ENCODE data around the gene RAPGEF2.
"Not testable (repeated sequence)": the region's sequence is repeated elsewhere in the genome, so short reads cannot be mapped to it uniquely, and the experiment has no call there.

RAPGEF2 gene

DNA sequence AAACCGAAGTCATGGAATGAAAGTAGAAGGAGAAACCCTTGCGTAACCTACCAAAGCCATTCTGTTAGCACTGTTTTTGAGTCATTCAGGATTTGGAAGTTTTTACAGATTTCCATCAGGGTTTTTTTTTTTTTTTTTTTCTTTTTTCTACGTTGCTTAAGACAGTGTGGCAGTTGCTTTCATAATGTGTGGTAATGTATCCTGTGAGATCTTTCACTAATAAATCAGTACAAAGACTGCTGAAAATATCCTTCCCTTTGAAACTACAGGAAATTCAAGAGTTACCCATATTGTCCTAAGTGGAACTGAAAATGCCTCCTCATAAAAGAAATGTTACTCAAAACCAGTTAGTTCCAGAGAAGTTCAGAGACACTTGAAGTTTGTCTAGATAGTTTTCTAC, 137.8 kb downstream of the RAPGEF2 start:
- DNase-seq (ENCODE audit: low read depth), result peak; percentile 49

DNA sequence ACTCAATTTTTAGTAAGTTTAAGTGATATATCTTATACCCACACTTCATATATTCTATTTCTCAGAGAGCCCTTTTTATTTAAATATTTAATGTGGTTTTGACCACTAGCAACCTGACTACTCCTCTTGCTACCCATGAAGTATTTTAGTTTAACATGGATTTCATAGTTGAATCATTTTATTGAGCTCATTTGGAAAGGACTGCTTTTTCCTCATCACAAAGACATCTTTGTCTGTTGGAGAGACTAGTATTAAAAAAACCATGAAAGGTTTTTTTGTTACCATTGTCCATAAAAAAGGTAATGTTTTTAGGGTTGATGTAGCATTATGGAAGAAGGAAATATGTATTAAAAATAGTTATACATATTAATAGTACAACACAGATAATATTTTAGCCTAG, 139.5 kb downstream of the RAPGEF2 start:
- DNase-seq (ENCODE audit: low read depth), result no peak

DNA sequence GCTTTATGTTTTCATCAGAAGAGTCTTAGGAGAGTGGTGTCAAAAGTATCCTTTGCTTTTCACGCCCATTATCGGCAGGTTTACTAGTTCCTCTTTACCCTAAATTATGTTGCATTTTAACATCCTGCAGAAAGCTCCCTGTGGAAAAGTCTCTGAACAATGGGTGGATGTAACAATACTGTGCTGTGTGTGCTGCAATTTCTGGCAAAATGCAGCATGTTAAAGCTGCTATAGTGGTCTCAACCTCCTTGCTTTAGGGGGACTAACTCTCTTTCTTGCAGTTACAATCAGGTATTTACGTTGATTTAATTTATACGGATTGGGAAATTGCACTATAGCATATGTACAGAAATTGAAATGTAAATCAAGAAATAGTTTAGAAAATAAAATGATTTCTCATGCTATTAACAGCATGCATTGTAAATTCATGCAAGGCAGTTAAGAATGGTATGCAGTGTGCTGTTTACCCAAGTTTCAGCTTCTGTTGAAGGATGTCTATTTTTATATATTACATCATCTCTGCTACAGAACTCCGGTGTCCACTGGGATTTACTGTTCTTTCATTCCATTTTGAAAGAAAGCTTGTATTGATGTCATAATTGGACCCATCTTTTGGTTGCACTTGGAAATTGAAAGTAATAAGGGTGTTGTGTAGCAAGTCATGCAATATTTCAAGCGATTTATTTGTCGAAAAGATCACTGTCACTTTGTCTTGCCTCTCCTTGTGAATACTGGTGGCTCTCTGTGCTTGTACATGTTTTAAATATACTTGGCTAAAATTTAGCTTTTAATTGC, 145.7 kb downstream of the RAPGEF2 start:
- DNase-seq (ENCODE audit: low read depth), result peak; percentile 35

DNA sequence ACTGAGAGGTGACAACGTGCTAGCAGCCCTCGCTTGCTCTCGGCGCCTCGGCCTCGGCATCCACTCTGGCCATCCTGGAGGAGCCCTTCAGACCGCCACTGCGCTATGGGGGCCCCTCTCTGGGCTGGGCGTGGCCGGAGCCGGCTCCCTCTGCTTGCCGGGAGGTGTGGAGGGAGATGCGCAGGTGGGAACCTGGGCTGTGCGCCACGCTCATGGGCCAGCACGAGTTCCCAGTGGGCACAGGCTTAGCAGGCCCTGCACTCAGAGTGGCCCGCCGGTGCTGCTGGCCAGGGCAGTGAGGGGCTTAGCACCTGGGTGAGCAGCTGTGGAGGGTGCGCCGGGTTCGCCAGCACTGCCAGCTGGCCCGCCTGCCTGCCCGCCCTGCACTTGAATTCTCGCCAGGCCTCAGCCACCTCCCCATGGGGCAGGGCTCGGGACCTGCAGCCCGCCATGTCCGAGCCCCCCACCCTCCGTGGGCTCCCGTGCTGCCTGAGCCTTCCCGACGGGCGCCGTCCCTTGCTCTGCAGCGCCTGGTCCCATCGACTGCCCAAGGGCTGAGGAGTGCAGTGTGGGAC, 148.0 kb downstream of the RAPGEF2 start:
- DNase-seq (ENCODE audit: low read depth), result no peak

DNA sequence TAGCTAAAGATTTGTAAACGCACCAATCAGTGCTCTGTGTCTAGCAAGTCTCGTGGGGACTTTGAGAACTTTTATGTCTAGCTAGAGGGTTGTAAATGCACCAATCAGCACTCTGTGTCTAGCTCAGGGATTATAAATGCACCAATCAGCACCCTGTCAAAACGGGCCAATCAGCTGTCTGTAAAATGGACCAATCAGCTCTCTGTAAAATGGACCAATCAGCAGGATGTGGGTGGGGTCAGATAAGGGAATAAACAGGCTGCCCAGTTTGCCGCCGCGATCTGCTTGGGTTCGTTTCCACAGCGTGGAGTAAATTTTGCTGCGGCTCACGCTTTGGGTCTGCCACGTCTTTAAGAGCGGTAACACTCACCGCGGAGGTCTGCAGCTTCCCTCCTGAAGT, 148.7 kb downstream of the RAPGEF2 start:
- DNase-seq (ENCODE audit: low read depth), result not testable (repeated sequence)

DNA sequence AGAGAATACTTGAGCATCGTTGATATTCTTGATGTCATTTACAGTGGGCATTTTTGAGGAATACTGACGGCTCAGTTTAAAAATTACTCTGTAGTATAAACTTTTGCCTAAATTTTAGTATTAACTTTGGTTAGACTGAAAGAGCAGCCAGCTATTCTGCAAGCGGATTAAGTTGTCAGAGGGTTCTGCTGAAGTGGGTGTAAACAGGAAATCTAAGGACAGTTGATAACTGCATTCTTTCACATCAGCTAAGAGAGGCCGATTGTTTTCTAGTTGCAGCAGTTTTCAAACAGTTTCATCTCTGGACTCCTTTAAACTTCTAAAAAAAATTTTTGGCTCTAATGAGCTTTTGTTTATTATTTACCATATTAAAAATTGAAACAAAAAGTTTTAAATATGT, 149.6 kb downstream of the RAPGEF2 start:
- no peak for DNase-seq (ENCODE audit: low read depth)

DNA sequence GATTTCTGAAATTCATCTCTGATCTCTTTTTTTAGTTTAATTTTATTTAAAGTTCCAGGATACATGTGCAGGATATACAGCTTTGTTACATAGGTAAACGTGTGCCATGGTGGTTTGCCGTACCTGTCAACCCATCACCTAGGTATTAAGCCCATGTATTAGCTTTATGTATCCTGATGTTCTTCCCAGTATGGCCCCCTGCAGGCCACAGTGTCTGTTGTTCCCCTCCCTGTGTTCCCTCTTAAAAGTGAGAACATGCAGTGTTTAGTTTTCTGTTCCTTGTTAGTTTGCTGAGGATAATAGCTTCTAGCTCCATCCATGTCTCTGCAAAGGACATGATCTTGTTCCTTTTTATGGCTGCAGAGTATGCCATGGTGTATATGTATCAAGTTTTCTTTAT, 153.2 kb downstream of the RAPGEF2 start:
- DNase-seq (ENCODE audit: low read depth), result no peak

DNA sequence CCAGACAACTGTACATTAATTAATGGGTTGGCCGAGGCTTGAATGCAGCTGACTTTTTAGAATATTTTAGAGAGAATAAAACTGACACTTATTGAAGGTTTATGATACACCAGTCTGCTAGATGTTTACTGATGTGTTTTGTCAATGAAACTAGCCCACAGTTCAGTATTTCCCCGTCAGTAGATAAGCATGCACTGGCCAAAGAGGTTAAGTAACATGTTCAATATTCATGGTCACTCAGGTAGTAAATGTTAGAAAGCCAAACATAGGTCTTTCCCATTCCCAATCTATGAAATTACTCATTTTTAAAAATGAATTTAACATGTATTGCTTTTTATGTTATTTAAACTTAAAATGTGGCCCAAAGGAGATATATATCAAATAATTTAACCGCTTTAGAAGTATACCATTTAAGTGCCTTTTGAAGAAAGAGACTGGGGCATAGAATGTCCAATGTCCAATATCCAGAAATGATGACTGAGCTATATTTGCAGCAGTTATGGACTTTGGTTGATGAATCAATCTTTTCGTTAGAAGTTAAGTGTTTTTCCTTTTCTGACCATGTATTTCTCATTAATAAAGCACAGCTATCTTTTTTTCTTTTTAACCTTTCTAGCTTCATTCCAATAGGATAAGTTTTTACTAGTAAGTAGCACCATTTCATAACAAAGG, 156.1 kb downstream of the RAPGEF2 start:
- no peak for DNase-seq (ENCODE audit: low read depth)

DNA sequence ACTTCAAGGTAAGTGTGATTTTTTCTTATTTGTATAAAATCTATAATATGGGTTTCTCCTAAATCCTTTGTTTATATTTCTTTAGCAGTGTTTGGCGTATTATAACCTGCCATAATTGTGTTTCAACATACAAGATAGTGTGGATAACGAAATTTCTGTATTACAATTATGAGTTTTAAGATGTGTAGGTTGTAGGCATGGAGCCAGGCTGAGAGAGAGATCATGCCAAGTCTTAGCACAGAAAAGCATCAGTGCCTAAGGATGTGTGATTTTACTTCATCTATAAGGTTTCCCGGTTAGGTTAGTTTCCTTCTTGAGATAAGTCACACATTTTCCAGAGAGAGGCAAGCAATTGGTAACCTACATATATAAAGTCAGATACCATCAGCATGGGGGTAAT, 161.2 kb downstream of the RAPGEF2 start:
- no peak for DNase-seq (ENCODE audit: low read depth)

DNA sequence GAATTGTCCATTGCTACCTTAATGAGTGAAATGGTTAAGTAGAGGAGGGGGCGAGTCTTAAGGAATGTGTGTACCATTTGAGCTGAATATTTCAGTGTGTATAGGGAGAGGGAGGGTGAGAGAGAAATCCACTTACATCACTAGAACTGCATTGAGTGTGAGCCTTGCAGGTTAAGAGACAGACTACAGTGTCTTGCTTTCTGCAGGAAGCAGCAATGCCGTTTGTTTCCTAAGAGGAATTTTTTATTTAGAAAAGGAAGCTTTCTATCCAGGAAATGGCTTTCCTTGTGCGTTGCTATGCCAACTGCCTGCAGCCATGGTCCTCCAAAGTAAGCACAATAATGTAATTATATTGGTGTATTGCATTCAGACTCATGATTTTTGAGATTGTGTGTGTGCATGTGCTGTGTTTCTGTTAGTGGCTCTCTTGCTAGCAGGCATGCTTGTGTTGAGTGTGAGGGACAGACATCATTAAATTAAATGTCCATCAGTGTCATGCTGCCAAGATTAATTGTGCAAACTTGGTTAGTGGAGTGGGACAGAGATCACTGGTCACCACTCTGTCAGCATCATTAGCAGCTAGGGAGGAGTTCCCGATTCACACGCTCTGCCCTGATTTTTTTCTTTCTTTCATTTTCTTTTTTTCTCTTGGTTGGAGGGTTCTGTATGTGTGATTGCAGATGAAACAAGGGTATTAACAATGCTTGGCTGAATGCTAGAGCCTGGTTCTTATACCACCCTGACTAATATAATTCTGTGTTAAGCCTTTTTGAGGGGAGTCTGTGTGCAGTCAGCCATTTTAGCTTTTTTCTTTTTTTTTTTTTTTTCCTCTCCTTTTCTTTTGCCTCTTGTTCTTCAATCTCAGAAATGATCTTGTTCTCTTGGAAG, 164.3 kb downstream of the RAPGEF2 start:
- no peak for DNase-seq (ENCODE audit: low read depth)

DNA sequence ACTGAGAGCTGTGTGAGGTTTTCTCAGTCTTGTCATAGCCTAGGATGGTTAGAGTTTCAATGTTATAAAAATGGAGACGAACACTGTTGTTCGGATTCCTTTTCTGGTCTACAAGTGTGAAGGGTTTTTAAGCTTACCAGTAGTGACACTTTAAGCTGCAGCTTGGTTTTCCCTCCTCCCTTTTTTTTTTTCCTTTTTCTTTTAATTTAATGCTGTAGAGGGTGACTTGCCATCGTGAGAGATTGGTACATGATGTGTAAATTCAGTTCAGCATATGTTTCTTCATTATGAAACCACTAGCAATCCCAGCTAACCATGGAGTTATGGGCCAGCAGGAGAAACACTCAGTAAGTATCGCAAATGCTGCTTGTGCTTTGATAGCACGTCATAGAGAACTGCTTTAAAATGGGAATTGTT, 165.0 kb downstream of the RAPGEF2 start:
- DNase-seq (ENCODE audit: low read depth), result no peak

DNA sequence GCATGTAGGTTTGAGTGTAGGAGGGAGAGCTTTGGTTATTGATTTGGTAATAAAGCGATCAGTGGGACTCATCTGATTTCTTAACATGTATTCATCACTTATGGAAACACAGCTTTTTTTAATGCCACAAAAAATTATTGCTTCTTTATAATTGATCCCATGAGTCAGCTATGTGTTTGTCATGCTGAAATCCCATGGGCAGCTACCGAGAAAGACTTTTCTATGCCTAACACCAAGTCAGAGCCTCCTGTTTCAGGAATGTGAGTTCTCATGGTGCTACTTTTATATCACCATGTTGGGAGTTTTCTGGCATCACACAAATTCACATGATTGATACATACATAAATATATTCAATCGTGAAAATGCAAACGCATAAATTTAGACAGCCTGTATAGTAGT, 165.7 kb downstream of the RAPGEF2 start:
- no peak for DNase-seq (ENCODE audit: low read depth)

DNA sequence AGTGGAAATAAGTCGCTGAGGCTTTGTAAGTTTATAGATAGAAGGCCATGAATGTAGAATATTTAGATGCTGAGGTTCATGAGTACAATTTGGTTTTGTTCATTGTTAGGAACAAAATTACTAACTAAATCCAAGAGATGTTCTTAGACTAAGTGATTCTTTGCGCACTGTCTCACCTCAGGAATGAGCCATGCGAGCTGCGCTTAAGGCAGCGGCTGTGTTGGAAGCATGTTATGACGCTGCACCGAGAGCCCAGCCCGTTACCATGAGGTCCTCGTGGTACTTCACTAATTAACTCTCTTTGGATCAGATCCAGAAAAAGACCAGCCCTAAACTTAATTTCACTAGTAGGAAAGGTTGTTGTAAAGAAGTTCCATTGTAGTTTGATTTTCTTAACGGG, 166.2 kb downstream of the RAPGEF2 start:
- no peak for DNase-seq (ENCODE audit: low read depth)

DNA sequence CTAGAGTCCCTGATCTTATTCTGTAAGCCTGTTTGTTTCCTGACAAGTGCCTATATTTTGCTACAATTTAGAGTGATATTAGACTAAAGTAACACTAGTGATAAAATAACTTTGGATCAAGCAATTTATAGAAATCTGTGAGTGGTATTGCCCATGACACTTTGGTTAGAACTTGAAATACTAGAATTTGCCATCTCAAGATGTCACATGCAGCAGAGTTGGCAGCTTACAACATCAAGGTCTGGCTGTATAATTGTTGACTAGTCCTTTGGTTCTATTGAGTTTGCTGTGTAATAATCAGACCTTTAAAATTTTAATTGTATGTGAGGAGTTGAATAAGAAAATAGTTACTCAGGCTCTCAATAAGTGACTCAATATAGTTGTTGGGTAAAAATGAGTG, 167.1 kb downstream of the RAPGEF2 start:
- no peak for DNase-seq (ENCODE audit: low read depth)

DNA sequence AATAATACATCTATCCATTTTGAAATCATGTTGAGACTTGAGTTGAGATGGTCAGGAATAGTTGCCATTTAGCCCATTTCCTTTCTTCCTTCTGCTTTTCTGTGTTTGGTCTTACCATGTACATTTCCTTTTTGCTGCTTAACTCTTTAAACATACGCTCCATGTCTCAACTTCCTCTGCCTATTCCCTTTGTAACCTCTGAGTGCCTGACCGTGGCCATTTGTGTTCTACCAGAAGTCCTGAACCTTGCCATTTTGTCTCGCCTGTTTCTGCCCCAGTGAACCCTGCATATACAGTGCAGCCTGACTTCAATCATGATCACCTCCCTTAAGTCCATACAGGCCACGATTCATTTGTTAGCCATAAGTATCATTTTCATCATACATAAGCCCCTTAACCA, 169.0 kb downstream of the RAPGEF2 start:
- DNase-seq (ENCODE audit: low read depth), result no peak

DNA sequence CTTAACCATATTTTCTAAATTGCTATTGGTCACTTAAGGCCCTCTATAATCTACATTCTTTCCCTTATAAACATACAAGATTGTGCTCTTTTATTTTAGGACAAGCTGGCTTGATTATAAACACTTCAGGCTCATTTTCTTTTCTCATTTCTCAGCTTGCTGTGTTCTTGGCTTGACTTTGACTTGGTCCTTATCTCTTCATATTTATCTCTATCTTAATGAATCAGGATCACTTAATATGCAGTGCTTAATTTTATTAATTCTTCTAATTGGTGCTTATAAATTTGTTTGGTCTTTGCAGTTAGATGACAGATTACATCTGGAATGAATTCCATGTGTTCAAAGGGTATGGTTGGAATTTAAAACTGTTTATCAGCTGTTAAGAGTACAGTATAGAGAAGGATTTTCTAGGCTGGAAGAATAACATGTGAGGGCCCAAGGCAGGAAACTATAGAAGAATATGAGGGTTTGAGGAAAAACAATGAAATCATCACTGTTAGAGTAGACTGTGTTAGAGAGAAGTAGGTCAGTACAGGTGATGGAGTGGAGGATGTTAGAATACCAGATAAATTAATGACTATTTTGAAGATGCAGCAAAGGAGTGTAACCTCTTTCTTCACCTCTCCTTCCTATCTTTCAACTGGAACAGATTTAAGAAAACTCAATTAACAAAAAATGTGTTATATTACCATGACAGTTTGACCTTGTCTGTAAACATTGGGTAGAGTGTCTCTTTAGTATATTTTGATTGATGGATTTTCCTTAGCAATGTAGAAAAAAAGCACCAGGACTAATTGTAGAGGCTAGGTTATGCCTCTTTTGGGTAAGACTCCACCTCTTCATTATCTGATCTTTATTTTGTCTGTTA, 169.6 kb downstream of the RAPGEF2 start:
- no peak for DNase-seq (ENCODE audit: low read depth)

DNA sequence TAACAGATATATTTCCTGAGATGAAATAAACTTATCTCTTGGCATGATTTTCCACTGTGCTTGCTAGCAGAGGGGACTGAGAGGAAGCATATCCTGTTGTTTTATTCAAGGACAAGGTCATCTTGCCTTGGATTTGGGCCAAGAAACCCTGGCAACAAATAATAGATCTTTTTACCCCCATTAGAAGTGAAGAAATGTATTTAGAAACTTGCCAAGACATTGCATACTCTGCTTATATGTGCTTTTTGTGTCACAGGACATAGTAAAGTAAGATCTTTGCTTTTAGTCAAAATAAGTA, 170.2 kb downstream of the RAPGEF2 start:
- DNase-seq (ENCODE audit: low read depth), result no peak

DNA sequence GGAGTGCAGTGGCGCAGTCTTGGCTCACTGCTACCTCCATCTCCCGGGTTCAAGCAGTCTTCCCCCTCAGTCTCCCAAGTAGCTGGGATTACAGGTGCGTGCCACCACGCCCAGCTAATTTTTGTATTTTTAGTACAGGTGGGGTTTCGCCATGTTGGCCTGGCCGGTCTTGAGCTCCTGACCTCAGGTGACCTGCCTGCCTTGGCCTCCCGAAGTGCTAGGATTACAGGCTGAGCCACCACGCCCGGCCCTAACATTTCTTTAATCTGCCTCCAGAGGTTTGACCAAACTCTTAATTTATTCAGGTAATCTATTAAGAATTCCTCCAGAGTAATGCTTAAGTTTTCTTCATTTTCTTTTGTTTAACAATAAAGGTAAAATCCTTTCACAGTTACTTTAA, 171.0 kb downstream of the RAPGEF2 start:
- no peak for DNase-seq (ENCODE audit: low read depth)

DNA sequence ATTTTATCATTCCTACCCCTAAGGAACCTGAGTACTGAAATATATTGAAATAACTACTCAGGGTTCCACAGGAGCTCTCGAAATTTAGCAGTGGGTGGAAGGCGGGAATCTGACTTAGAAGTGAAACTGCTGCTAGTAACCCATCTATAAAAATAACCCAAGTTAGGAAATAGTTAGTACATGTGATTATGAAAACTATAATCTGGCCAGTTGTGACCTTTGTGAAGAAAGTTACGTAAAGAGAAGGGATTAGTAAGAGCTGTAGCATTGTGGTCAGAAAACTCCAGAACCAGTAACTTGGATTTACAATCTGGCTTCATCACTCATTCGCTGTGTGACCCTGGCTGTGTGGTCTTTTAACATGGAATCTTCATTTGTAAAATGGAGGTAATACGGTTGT, 175.5 kb downstream of the RAPGEF2 start:
- DNase-seq (ENCODE audit: low read depth), result no peak

DNA sequence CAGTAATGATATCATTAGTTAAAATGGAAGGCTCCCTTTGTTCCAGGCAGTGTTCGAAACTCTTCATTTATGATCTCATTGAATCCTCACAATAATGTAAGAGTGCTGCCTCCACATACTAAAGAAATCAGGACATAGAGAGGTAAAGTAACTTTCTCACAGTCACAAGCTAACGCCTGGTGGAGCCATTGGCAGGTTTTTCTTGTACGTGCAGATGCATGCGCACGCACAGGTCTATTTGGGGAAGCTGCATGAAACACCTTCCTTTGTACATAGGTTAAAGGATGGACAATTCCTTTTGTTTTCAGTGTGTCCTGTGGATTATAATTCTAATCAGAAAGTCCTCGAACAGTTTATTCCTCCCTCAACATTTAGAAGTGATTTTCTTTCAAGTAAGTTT, 176.2 kb downstream of the RAPGEF2 start:
- no peak for DNase-seq (ENCODE audit: low read depth)

DNA sequence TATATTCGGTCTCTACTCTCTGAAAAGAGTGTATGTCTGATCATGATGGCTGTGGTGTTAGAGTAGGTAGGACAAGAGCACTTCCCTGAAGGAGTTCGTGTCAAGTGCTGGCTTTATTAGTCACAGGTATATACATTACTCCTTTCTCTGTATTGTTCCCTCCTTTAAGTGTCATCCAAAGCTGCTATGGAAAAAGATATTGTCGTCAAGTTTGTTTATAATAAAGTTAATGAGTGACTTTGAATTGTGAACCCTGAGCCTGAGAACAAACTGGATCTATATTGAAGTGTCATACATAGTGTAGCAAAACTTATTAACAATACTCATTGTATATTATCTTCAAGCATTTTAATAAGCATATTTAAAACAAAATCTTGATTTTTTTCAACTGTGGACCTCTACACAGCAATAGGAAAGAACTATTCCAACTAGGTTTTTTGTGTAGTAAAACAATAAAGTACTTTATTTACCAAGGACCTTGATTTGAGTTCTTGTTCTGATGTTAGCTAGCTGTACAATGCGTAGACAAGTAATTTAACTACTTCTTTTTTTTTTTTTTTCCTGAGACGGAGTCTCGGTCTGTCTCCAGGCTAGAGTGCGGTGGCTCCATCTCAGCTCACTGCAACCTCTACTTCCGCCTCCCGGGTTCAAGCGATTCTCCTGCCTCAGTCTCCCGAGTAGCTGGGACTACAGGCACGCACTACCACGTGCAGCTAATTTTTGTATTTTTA, 177.7 kb downstream of the RAPGEF2 start:
- no peak for DNase-seq (ENCODE audit: low read depth)

Measured in GM04503 (cell line).